Right ventricle myocardium inferior (tissue), 1 donor: ENCODE data around the gene REXO4. TPM values are rescaled to one million over a fixed set of nuclear protein-coding genes. Genes with fewer than 3 reads are reported as not detected.
"Not testable (repeated sequence)": the region's sequence is repeated elsewhere in the genome, so short reads cannot be mapped to it uniquely, and the experiment has no call there.

ENCODE experiments used
- ATAC-seq: fragments of 200-7000 bp; cut with Tn5 transposase; one replicate; pipeline ENCODE4 v1.9.1; 2020; ENCODE audit warnings: mild to moderate bottlenecking, moderate library complexity
- DNase-seq: peaks from one replicate; pipeline ENCODE4 v3.0.0; 2021; ENCODE audit errors: missing footprints
- intact Hi-C: fragments of 100-400 bp; cut with DNase I; formaldehyde crosslinking; loops from one replicate; pipeline ENCODE4 v1.11.0; 2022
- total RNA-seq: library from RNA; stranded (reverse); fragmentation: NEBNext Ultra II Directional; extraction: Animal tissue kit (Norgen Biotek cat#: 25700); gene quantifications from one replicate; pipeline ENCODE4 v1.2.1, GENCODE V29; 2021
- donor health status: DM: no; HTN: yes; CAD: no; lungs with severe emphysema.

Gene REXO4
- total RNA-seq, 1 donor from 2014 or later = 18.7 TPM

DNA sequence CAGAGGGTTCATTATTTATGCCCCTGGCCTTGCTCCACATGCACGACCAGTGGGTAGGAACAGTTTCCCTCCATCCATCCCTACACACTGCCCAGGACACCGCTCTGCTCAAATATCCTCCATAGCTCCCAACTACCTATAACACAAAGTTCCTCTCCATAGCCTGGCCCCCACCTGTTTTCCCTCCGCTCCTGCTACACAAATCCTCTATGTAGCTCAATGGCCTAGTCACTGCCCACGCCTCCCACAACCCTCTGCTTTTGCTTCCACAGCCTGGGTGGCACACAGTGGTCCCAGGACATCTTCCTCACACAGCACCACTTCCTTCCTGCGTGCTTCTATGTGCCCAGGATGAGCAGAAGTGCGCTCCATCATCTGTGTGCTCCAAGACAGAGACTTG lies 20.4 kb downstream of the REXO4 start:
- ATAC-seq (no peak), DNase-seq (no peak)
- intact Hi-C loops = no loop called here

DNA sequence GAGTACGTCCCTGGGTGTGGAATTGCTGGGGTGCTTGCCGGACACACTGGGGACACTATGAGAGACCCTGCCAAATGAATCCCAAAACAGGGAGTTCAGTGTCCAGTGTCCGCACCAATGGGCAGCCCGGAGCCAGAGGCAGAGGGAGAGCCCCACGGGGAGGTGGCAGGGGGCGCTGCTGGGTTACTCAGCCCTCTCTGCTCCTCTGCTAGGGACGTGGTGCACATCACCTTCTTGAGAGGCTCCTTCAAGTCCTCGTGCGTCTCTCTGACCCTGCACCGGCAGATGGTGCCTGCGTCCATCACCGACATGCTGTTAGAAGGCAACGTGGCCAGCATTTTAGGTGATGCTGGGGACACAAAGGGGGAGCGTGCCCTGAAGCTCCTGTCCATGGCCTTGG lies 20.9 kb downstream of the REXO4 start:
- intact Hi-C loops = no loop called here
- no peak for DNase-seq
- ATAC-seq = no peak

DNA sequence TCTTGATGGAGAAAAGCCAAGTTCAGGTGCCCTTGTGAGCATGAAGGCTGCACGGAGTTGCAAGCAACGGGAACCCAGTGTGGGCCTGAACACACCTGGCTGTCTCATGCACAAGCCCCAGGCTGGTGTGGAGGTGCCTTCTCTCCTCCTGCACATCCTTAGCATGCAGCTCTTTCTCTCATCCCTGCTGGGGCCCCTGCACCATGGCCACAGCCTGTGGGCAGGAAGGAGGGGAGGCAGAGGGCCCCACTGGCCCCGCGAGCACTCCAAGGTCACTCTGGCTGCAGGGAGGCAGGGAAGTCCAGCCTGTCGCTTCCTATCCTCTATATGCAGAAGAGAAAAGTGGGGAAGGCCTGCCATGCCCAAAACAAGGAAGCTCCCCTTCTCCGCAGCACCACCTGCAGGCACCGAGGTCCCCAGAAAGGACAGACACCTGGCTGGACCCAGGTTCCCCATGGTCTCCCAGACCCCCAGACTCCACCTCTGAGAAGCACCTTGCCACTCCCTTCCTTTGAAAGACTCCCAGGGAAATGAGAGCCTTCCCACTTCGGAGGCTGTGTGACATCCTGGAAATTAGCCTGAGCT lies 23.0 kb downstream of the REXO4 start:
- ATAC-seq (no peak), DNase-seq (no peak)
- intact Hi-C loops = no loop called here

DNA sequence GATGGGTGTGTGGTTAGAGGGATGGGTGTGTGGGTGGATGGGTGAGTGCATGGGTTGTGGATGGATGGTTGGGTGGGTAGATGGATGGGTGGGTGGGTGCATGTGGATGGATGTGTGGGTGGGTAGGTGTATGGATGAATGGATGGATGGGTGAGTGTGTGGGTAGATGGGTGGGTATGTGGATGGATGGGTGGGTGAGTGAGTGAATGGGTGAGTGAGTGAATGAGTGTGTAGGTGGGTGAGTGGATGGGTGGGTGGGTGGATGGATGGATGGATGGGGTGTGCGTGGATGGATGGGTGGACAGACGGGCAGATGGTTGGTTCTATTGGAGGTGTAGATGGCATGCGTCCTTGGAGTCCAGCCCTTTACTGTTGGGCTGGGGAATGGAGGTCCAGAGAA lies 24.4 kb downstream of the REXO4 start:
- intact Hi-C loops = no loop called here
- DNase-seq (no peak), ATAC-seq (no peak)

DNA sequence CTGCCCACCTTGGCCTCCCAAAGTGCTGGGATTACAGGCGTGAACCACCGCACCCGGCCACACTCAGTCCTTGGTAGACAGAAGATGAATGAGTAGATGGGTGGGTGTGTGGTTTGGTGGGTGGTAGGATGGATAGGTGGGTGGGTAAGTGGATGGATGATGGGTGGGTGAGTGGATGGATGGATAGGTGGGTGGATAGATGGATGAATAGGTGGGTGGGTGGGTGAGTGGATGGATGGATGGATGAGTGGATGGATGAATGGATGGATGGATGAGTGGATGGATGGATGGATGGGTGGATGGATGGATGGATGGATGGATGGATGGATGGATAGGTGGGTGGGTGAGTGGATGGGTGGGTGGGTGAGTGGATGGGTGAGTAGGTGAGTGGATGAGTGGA lies 25.5 kb downstream of the REXO4 start:
- ATAC-seq, DNase-seq, intact Hi-C loops: not testable (repeated sequence)

DNA sequence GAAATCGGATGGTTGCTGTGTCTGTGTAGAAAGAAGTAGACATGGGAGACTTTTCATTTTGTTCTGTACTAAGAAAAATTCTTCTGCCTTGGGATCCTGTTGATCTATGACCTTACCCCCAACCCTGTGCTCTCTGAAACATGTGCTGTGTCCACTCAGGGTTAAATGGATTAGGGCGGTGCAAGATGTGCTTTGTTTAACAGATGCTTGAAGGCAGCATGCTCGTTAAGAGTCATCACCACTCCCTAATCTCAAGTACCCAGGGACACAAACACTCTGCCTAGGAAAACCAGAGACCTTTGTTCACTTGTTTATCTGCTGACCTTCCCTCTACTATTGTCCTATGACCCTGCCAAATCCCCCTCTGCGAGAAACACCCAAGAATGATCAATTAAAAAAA lies 26.4 kb downstream of the REXO4 start:
- ATAC-seq, intact Hi-C loops, DNase-seq: not testable (repeated sequence)

DNA sequence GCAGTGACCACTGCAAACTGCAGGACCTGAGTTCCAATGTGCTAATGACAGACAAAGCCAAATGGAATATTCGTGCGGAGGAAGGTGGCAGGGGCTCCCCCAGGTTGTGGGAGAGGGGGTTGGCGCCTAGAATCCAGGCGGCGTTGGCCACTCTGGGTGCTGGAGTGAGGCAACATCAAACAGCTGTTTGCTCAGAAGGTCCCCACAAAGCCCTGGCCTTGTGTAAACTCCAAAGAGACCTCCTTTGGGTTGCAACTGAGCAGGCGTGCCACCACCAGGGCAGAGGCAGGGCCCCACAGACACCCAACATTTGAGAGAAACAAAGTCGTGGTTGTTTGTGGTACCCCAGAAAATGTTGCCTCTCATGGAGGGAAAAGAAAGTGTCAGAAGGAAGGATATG lies 27.1 kb downstream of the REXO4 start:
- ATAC-seq (no peak), DNase-seq (no peak)
- intact Hi-C loops = no loop called here

DNA sequence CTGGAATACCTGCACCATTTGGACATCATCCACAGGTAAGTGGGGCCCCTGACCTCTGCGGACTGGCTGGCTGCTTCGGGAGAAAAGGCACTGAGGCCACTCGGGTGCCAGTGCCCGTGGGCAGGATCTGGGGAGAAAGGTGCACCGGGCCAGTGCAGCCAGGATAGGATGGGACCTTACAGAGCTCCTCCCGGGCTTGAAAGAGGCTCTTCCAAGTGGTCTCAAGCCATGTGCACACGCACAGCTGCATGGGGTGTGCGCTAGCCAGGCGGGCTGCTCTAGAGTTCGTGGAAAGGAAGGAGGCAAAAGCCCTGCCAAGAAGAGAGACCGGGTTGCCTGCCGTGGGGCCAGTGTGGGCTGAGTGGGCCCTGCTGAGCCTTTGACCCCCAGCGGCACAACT lies 28.2 kb downstream of the REXO4 start:
- no peak for ATAC-seq
- no peak for DNase-seq
- intact Hi-C loops = no loop called here

DNA sequence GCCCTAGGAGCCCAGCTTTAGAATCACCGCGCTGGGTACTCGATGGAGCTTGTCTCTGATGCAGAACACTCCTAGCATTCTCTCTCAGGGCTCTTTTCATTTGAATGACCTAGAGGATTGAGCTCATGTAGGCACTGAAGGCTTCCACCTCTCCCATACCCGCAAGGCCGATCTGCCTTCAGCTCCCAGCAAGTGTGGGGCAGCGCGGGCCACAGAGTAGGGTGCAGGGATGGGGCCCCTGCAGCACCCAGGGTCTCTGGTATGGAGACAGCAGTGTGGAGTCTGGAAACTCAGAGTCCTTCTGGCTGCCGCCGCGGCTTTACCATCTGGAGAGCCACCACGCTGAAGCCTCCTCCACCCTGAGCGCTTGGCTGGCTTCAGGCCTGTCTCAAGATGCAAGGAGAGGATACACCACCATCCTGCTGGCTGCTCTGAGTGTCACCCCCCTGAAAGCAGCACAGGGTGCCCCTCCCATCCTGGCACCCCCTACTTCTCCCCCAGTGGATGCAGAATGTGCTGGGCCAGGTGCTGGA lies 28.7 kb downstream of the REXO4 start:
- ATAC-seq = no peak
- intact Hi-C loops = no loop called here
- DNase-seq = no peak

DNA sequence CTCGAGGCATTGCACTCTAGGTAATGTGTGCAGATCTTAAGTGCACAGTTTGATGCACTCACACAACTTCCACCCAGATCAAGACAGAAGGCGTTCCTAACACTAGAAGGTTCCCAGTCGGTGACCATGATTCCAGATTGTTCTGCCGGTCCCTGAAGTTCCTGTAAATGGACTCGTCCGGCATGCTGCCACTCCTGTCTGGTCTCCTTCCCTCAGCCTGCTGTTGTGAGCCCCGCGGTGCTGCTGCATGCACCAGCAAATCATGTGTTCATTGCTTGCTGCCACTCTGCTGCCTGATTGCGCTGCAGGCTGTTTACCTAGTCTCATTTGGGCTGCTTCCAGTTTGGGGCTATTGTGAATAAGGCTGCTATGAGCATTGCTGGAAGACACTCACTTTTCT lies 30.1 kb downstream of the REXO4 start:
- intact Hi-C loops = no loop called here
- DNase-seq (no peak), ATAC-seq (no peak)

DNA sequence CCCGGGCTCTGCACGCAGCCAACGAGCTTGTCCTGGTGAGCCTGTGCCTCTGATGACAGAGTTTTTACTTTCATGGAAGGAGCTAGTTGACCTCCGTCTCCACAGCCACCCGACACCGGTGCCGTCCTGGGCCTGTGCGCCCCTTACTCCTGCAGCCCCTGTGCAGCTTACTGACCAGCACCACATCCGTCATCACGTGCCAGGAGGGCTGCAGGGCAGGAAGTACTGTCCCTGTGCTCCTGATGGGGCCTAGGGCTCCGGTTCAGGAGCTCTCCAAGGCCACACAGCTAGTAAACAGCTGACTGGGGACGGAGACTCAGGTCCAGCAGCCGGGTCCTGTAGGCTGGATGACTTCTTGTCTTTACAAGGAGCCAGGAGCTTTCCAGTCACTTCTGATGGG lies 31.5 kb downstream of the REXO4 start:
- DNase-seq (no peak), ATAC-seq (no peak)
- intact Hi-C loops = no loop called here

DNA sequence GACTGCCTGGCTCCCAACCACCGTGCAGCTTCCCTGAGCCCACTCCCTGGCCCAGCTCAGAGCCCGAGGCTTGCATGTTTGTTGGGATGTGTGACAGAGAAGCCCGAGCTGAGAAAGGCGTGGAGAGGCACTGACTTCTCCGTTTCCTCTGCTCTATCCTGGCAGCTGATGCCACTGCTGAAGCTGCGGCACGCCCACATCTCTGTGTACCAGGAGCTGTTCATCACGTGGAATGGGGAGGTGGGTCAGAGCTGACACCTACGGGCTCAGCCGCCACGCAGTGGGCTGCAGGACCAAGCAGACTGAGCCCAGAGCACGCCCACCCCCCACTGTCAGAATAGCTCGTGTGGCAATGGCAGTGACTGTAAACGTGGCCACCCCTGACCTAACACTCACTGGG lies 32.4 kb downstream of the REXO4 start:
- ATAC-seq = no peak
- intact Hi-C loops = no loop called here
- no peak for DNase-seq

DNA sequence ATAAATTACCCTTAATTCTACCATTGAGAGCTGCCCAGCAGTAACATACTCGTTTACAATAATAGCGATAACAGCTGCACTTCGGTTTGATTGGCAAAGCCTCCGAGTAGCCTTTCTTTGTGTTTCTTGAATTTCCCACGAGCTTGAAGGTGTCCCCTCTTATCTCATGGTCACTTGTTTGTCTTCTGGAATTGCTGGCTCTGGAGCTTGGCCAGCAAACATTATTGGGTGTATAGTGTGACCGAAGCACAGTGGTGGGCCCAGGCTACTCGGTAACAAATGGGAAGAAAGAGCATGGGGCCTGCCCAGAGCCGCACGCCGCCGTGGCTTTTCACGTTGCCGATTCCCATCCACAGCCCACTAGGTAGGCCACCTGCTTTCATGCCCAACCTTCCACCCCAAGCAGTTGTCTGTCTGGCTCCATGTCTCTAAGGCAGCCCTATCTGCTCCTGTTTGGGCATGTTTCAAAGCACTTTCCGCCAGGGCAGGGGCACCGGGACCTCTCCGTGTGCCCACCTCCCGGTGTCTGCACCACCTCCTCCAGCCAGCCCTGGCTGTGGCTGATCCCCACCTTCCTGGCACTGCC lies 33.0 kb downstream of the REXO4 start:
- DNase-seq = no peak
- ATAC-seq = no peak
- intact Hi-C loops = no loop called here

DNA sequence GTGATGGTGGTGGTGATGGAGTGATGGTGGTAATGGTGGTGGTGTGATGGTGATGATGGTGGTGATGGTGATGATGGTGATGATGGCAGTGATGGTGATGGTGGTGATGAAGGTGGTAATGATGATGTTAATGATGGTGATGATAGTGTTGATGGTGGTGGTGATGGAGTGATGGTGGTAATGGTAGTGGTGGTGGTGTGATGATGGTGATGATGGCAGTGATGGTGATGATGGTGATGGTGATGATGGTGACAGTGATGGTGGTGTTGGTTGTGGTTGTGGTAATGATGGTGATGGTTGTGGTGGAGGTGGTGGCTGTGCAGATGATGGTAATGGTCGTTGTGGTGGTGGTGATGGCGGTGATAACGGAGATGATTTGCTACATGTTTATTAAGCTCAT lies 34.4 kb downstream of the REXO4 start:
- ATAC-seq = no peak
- intact Hi-C loops = no loop called here
- DNase-seq = no peak

DNA sequence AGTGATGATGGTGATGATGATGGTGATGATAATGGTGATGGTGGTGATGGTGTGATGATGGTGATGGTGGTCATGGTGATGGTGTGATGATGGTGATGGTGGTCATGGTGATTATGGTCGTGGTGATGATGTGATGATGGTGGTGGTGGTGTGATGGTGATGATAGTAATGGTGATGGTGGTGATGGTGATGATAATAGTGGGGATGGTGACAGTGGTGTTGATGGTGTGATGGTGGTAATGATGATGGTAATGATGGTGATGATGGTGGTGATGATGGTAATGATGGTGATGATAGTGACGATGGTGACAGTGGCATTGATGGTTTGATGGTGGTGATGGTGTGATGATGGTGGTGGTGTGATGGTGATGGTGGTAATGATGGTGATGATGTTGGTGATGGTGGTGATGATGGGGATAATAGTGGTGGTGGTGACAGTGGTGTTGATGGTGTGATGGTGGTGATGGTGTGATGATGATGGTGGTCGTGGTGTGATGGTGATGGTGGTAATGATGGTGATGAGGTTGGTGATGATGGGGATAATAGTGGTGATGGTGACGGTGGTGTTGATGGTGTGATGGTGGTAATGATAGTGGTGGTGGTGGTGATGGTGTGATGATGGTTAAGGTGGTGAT lies 35.2 kb downstream of the REXO4 start:
- ATAC-seq (no peak), DNase-seq (no peak)
- intact Hi-C loops = no loop called here

DNA sequence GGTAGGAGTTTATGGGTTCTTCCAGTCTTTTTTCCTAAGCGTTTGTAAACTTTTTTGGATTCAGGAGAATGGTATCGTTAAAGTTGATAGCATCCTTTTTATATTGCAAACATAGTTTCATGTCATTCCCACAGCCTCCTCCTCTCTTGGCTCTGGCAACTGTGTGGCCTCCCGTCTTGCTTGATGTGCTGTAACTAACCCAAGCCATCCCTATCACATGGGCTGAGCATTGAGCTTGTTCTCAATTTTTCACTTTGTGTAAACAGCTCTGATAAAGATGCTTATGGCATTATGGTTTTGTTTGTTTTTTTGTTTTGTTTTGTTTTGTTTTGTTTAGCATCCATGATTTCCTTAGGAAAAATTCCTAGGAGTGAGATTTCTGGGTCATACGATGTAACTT lies 37.1 kb downstream of the REXO4 start:
- no peak for ATAC-seq
- DNase-seq = no peak
- intact Hi-C loops = no loop called here

DNA sequence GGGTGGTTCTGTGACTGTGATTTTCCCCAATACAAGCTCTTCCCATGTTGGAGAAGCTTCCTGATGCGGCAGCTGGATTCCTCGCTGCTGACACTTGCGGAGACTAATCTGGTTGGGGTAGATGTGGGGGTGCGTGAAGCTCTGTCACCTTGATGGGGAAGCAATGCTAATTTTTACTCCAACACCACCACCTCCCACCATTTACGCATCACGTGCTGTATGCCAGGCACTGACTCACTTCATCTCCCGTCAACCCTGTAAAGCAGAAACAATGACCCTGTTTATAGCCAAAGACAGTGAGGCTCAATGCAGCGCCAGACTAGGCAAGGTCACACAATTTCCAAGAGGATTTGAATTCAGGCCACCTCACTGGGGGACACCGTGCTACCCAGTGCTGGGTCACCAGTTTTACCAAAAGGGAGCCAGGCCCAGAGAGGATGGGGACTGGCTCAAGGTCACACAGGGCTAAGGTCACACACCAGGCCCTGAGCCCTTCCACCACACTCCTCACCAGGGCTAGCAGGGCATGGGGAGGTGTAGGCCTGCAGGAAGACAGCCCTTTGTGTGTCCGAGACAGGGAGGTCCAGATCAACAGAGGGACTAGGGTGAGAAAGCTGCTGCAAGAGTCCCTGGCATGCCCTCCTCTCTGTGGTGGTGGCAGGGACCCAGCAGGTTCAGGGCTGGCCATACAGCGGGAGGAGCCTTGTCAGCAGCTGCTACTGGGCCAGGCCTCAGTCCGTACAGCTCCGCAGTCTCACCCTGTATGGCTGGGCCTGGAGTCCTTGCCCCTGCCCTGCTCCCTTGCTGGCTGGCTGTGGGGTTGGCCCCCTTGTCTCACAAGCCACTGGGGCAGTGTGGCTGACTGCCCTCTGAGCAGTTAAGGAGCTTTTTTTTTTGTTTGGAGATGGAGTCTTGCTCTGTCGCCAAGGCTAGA lies 38.4 kb downstream of the REXO4 start:
- no peak for ATAC-seq
- DNase-seq = no peak
- intact Hi-C loops = loop anchor here (5.0 kb wide), 2 partner anchors 38 to 42 kb away; partner anchors contain the start of genes REXO4 and SURF6

DNA sequence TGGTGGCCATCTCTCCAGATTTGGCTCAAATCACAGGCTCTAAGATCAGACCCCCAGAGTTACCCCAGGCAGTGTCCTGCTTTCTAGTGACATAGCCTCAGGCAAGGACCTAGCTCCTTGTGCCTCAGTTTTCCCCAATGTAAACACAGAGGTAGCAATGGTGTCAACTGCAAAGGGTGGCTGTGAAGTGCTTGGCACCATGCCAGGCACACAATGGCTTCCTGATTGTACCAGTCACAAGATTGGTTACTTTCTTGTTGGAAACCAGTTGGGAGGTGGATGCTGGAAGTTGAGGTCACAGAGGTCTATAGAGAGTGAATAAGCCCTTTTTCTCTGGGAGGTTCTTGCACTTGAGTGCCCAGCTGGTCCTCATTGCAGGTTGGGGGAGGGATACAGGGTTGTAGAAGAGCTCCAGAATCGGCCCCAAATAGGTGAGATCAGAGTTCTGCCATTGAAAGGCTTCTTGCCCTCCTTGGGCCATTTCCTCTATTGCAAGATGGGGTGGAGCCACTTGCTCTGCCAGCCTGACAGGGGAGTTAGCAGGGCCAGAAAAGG lies 39.3 kb downstream of the REXO4 start:
- intact Hi-C loops = loop anchor here (5.0 kb wide), 2 partner anchors 39 to 41 kb away; partner anchors contain the start of genes REXO4 and SURF6
- ATAC-seq (no peak), DNase-seq (no peak)

DNA sequence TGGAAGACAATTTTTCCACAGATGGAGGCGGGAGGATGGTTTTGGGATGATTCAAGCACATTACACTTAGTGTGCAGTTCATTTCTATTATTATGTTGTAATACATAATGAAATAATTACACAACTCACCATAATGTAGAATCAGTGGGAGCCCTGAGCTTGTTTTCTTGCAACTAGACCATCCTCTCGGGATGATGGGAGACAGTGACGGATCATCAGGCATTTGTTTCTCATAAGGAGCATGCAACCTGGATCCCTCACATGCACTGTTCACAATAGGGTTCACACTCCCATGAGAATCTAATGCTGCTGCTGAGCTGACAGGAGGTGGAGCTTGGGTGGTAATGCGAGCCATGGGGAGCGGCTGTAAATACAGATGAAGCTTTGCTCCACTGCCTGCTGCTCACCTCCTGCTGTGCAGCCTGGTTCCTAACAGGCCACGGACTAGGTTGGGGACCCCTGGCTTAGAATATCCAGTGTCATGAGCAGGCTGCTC lies 40.0 kb downstream of the REXO4 start:
- intact Hi-C loops = loop anchor here (5.0 kb wide), 2 partner anchors 40 kb away; partner anchors contain the start of genes REXO4 and SURF6
- DNase-seq (no peak), ATAC-seq (no peak)
